Panc1 (cell line): Measurements from ENCODE around the gene ACD. TPM values are rescaled to one million over a fixed set of nuclear protein-coding genes. Genes with fewer than 3 reads are reported as not detected.

Source experiments
- ATAC-seq: fragments of 200-7000 bp; cut with Tn5 transposase; 2 replicates; pipeline ENCODE4 v1.9.1; 2020; ENCODE audit warnings: mild to moderate bottlenecking, moderate library complexity
- BruUV-seq: library from RNA; stranded (reverse); fragments of 400-500 nt; replicated peaks from 2 replicates; lab custom pipeline; 2021; lab: Mats Ljungman, UMichigan
- CTCF ChIA-PET: fragments of 300-600 bp; sonication (Branson Sonifier 250); formaldehyde crosslinking; loops from one replicate; lab custom pipeline; 2022; ENCODE audit warnings: antibody characterized with exemption; lab: Charles Lee
- POLR2A ChIA-PET: fragments of 300-600 bp; sonication (Branson Sonifier 250); formaldehyde crosslinking; loops from one replicate; lab custom pipeline; 2022; ENCODE audit warnings: antibody characterized with exemption; lab: Charles Lee
- DNase-seq: peaks from one replicate; pipeline ENCODE4 v3.0.0-alpha.2; 2010; ENCODE audit warnings: low read depth, low spot score
- H3K27ac ChIP-seq: 2 replicates; pipeline ENCODE4 v1.5.1; 2011; ENCODE audit warnings: mild to moderate bottlenecking, low read length, inconsistent platforms
- H3K27me3 ChIP-seq: fragments of 200-500 bp; sonication (Bioruptor generic); 2 replicates; pipeline ENCODE4 v1.6.0; 2014; ENCODE audit warnings: low read length, inconsistent platforms; ENCODE audit not compliant: control insufficient read depth, insufficient read depth
- H3K36me3 ChIP-seq: fragments of 200-500 bp; sonication (Bioruptor generic); 2 replicates; pipeline ENCODE4 v1.5.1; 2014; ENCODE audit warnings: inconsistent platforms, mild to moderate bottlenecking, low read length, moderate library complexity; ENCODE audit not compliant: control insufficient read depth, insufficient read depth
- H3K4me1 ChIP-seq: 2 replicates; pipeline ENCODE4 v1.5.1; 2011; ENCODE audit warnings: inconsistent platforms, mild to moderate bottlenecking, low read length, moderate library complexity; ENCODE audit not compliant: control insufficient read depth, insufficient read depth
- H3K4me3 ChIP-seq, 2 experiments: 2 replicates each; pipeline ENCODE4 v1.5.1; 2011 to 2012; ENCODE audit warnings: low read depth in 2 of 2, low read length in 2 of 2, mild to moderate bottlenecking in 2 of 2, inconsistent platforms in 1 of 2, moderate library complexity in 1 of 2
- H3K9me3 ChIP-seq: fragments of 200-500 bp; sonication (Bioruptor generic); 2 replicates; pipeline ENCODE4 v1.5.1; 2014; ENCODE audit warnings: low read depth, mild to moderate bottlenecking, inconsistent platforms, low read length, moderate library complexity; ENCODE audit not compliant: control insufficient read depth, insufficient read depth
- CTCF ChIP-seq: fragments of 450-650 bp; IDR thresholded peaks from 2 replicates; pipeline ENCODE4 v1.5.1; 2017; ENCODE audit warnings: mild to moderate bottlenecking
- POLR2AphosphoS5 ChIP-seq: IDR thresholded peaks from 2 replicates; pipeline ENCODE4 v1.6.1; 2012; ENCODE audit warnings: mild to moderate bottlenecking, low read depth, low read length, moderate library complexity
- REST ChIP-seq, 2 experiments: IDR thresholded peaks; 2 replicates each; pipeline ENCODE4 v1.6.1; 2011 to 2012; ENCODE audit warnings: low read depth in 2 of 2, control low read depth in 1 of 2, low read length in 1 of 2, mild to moderate bottlenecking in 1 of 2, moderate library complexity in 1 of 2; ENCODE audit not compliant: insufficient read depth in 1 of 2
- SIN3A ChIP-seq: IDR thresholded peaks from 2 replicates; pipeline ENCODE4 v1.6.1; 2012; ENCODE audit warnings: low read depth, mild to moderate bottlenecking, low read length, moderate library complexity, borderline replicate concordance; ENCODE audit not compliant: insufficient read depth
- TCF7L2 ChIP-seq: IDR thresholded peaks from 2 replicates; pipeline ENCODE4 v1.6.1; 2011; ENCODE audit warnings: mild to moderate bottlenecking, low read depth, low read length, inconsistent platforms
- in situ Hi-C: cut with HindIII; loops from 2 replicates; pipeline ENCODE4 v1.10.0; 2016; ENCODE audit warnings: low sequenced_read_pairs, low pct_unique_long_range_greater_than_20kb
- intact Hi-C: fragments of 100-400 bp; cut with micrococcal nuclease; formaldehyde crosslinking; loops from one replicate; pipeline ENCODE4 v1.10.0; 2022; ENCODE audit not compliant: unreplicated experiment
- total RNA-seq: library from RNA; stranded (reverse); gene quantifications from one replicate; pipeline ENCODE4 v1.2.1, GENCODE V29; 2021; ENCODE audit not compliant: unreplicated experiment

The ACD gene
- total RNA-seq, 1 experiment from 2014 or later = 34.9 TPM

- H3K36me3 ChIP-seq = no peaks in the 10 kb centered on the region
- in situ Hi-C loops (no loop called here), intact Hi-C loops (no loop called here)
- no peak for TF ChIP-seq POLR2AphosphoS5
- TF ChIP-seq SIN3A = no peak
- no peak for TF ChIP-seq REST (IDR thresholded peaks at IDR 0.05; ENCODE audit: insufficient read depth in 1 of 2, low read depth in 2 of 2, low read length in 1 of 2)
- no peak for TF ChIP-seq CTCF
- no peak for TF ChIP-seq TCF7L2
- ATAC-seq = no peak
- no peak overlapping the region for H3K27ac ChIP-seq
- POLR2A ChIA-PET = no interaction called here
- H3K4me1 ChIP-seq = no peaks in the 10 kb centered on the region
- BruUV-seq = no TSS peak
- no peaks in the 10 kb centered on the region for H3K9me3 ChIP-seq
- no peaks in the 10 kb centered on the region for H3K27me3 ChIP-seq
- DNase-seq = no peak
- CTCF ChIA-PET = no interaction called here
- H3K4me3 ChIP-seq = no peak overlapping the region
These were observed 25.5 kb upstream of the ACD start for GRCh38 chr16:67685388-67686112.

GRCh38 chr16:67683767-67684166 is 23.7 kb upstream of the ACD start:
- Histone ChIP-seq H3K9me3 (no peaks in the 10 kb centered on the region), H3K36me3 (no peaks in the 10 kb centered on the region), H3K4me3 (no peak overlapping the region), H3K4me1 (no peaks in the 10 kb centered on the region), H3K27ac (no peak overlapping the region), H3K27me3 (no peaks in the 10 kb centered on the region)
- DNase-seq = no peak
- intact Hi-C loops (no loop called here), in situ Hi-C loops (no loop called here)
- no TSS peak for BruUV-seq
- CTCF ChIA-PET = no interaction called here
- TF ChIP-seq SIN3A = no peak
- no peak for TF ChIP-seq POLR2AphosphoS5
- no peak for TF ChIP-seq REST (IDR thresholded peaks at IDR 0.05; ENCODE audit: insufficient read depth in 1 of 2, low read depth in 2 of 2, low read length in 1 of 2)
- TF ChIP-seq TCF7L2 = no peak
- TF ChIP-seq CTCF = no peak
- POLR2A ChIA-PET = no interaction called here
- ATAC-seq = no peak
